Endometrium (tissue), 2 donors: ENCODE measurements around the gene ANKH.

Experiments used
- FAIRE-seq: peaks from 2 replicates; lab custom pipeline; 2012; peaks lifted over from hg19 to GRCh38; lab: Jason Lieb, UNC
- donor health status: control.
- donor health status: control.

ANKH gene

DNA sequence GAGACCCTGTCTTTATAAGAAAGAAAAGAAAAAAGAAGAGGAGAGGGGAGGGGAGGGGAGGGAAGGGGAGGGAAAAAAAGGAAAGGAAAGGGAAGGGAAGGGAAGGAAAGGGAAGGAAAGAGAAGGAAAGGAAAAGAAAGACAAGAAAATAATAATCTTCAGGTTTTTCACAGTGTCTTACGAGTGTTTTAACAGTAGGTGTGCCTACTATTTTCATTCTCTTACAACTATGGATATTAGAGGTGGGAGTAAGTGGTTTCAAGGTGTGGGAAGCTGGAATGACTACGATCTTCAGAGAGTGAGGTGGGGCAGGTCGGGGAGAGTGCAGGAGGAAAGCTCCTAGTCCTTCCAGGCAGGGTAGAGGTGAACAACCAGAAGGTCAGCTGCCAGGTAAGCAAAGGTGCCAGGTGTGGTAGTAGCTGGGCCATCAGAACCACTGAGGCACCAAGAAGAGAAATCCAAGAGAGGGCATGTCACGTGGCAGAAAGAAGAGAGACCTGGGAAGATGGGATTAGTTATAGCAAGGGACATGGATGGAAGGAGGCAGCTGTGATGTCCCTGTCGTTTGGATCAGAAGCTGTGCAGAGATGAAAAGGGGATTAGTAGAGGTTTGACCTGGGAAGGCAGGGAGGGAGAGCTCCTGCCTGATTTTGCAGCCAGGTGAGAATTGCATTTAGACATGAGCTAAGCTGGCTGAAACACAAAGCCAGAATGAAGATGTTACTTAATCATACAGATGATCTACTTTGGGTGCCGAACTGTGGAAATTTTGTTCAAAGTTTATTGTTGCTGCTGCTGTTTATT, 111.6 kb downstream of the ANKH start:
- no peak for FAIRE-seq

DNA sequence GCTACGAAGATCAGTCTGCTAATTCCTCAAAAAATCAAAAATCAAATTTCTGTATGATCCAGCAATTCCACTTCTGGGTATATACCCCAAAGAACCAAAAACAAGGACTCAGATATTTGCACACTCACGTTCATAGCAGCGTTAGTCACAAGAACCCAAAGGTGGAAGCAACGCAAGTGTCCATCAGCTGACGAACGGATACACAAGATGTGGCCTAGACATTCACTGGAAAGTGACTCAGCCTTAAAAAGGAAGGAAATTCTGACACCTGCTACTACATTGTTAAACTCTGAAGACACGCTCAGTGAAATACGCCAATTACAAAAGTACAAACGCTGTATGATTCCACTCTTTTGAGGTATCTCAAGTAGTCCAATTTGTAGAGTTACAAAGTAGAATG, 113.7 kb downstream of the ANKH start:
- FAIRE-seq = no peak

DNA sequence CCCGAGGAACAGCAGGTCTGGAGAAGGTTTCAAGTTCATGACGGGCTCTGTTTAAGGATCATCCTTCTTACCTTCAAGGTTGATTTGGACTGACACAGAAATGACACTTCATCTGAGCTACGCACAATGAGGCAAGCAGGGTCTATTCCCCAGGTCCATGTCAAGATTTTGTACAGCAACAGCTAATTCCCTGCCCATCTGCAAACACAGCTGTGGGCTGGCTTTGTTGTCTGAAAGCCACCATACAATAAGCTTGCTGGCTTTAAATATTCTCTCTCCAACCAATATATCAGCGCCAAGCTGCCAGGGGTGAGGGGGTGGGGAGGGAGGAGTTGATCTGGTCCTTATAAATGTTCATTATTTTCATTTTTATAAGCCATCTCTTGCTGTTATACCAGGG, 115.1 kb downstream of the ANKH start:
- no peak for FAIRE-seq

DNA sequence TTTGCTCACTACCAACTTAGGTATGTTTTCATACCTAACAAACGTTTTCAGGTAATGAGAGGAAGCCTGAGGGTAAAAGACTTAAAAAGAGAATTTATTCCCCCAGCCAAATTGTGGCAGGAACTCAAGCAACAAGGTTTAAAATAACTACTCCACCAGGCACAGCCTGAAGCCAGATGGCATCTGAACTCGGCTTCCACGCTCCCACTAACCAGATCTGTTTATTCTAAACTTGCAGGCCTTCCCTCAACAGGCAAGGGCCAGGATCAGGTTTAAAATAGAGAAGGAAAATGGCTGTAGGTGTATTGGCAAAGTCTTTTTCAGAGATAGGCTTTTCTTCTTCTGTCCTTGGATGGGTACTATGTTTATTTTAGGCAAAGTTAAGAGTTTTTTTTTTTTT, 117.6 kb downstream of the ANKH start:
- FAIRE-seq = no peak

DNA sequence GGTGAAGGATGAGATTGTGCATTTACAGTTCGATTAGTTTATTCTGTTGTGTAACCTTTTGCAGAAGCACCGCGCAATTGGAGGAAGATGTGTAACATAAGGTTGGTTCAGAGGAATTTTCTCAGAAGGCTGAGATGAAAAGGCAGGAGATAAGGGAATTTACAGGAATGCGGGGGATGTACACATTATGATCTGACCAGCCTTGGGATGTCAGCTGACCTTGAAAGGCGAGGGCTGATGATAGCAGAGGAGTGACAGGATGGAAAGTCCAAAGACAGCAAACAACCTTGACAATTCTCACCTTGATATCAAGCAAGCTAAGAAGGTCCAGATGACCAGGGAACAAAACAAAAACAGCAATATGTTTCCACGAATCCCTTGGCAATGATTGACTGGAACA, 118.3 kb downstream of the ANKH start:
- no peak for FAIRE-seq

DNA sequence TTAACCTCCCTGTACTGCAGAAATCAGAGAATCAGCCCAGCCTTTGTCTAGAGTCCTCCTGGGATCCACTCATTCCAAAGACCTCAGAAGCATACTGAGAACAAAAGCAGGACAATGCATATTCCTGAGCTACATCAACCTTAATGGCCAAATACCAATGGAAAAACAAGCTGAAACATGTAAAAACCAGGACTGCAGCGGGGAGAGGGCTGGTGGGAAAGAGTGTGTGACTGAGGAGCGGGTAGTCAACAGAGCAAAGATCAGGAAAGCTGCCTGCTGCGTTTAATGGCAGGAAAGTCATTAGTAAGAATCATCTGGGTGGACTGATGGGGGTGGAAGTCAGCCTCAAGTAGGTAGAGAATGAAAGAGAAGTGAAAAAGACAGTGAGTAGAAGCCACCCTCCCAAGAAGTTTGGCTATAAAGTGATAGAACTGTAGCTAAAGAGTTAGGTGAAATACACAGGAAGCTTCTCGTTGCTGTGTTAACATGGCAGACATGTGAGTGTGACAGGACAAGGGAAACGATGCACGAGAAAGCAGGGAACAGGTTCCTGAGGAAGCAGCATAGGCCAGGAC, 119.0 kb downstream of the ANKH start:
- no peak for FAIRE-seq

DNA sequence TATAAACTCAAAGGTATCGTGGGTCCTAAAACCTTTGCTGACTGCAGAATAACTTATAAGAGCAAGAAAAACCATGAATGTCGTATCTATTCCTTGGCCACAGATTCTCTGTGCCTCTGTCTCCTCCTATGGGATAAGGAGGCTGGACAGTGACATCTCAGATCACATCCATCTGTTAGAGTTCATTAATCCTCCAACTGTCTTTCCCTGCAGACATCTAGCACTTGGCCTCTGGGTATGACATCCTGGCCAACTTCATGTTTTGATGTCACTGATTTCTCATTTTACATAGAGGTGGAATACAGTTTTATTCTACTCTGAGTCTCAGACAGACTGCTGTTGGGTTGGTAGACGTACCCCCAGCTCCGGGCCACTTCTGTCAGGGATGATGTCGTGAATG, 120.9 kb downstream of the ANKH start:
- no peak for FAIRE-seq

DNA sequence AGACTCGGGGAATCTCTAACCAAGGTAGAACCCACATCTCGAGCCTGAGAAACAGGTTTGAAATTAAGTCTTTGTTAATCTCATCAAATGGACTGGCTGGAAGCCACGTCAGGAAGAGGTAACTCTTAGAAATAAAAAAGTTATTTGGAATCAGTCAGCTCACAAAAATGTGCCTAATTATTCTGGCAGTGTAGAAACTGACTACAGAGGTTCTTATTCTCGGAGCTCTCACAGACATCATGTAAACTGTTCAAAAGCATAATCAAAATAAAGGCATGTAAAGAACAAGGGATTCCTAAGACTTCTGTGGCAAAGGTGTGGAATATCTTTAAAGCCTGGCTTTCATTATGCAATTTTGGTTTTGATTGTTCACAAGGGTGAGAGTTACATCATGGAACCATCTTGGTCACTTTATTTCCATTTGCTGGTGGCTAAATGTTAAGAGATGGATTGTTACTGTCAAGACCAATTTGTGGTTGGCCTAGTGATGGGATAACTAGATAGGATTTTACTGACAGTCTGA, 121.9 kb downstream of the ANKH start:
- FAIRE-seq = no peak

DNA sequence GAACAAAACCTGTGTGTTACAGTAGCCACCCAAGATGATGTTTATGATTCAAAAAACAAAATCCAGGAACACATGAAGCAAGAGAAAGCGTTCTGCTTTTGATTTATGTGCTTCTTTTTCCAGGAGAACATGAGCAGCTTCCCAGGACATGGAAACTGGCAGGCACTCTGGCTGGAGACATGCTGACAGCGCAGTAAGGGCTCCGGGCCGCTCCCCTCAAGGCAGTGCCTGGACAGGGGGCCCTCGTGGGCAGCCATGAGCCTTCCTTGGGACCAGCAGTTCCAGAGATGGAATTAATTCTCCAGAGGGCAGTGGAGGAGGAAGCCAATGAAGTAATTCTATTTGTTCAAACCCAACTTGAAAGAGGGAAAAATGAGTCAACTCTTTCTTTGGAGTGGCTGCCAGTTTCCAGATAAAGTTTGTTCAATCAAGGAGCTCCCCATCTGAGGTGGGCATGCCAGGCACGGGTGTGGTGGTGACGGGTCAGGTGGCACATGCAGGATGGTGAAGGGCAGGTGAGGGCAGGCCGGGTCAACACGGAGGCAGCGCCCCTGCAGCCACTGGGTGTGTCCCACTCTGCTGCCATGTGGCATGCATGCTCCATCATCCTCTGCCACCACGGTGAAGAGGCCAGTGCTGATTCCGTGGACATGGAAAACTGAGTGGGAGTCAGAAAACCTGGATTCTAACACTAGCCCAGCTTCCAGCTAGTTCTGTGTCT, 123.2 kb downstream of the ANKH start:
- no peak for FAIRE-seq

DNA sequence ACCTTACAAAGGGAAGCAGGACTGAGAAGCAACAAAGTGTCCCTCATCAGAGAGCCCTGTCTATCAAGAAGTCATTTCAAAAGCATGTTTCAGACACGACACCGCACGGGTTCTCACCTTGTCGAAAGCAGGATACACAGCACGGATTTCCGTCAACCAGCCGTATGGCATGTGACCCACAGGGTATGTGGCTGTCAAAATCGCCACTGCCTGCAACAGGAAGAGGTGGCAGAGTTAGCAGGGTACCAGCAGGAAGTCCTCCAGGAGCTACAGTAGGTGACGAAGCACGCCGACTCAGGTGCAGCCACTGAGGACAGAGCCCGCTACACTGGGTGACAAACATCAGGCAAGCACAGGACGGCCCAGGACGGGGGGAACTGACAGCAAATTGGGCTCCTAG, 125.8 kb downstream of the ANKH start:
- FAIRE-seq = no peak

DNA sequence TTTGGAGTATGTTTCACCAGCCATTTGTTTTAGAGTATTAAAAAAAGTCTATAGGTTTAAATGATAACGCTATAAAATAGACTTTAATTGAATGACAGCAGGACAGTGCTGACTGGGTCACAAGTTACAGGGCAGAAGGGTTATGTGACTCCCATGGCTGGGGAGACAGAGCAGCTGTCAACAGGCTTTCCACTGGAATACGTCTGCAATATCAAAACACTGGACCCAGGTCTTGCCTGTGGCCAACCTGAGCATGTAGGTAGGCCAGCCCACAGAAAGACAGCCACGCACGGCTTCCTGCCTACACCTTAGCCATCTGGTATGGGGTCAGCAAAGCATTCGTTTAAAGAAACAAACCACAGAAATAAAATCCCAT, 126.4 kb downstream of the ANKH start:
- FAIRE-seq = no peak

DNA sequence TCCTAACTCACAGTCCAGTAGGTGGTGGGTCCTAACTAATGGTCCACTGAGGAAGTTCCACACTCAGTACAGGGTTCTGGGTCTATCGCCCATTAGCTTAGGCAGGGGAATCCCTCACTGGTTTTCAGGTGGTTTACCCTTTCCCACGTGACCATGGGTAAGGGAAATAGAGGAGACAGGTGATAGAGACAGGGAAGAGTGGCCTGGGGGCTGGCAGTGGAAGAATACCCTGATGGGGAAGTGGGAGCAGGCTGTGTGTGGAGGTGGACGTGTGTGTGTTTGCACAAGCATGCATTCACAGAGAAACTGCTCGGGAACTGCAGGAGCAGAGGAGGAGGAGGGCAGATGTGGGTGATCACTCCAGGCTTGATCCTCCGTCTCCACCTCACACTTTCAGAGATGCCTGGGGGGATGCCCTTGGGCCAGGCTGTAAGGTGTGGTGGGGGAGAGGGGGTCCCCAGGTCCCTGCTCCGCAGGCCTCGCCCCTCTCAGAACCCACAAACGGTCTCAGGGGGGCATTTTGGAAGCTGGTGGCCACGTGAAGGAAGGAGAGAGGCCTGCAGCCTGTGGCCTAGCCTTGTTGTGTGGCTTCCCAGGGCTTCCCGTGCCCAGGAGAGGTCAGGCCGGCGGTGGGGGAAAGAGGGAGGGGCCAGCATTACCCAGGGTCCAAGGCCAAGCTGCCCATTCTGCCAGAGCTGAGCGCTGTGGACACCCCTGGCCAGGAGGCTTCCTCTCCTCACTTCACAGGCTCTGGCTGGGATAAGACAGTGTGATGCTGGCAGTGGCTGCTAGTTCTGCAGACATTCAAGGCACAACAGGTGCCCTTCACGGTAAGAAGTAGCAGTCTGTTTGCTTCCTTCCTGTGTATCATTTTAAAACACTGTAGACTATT, 127.0 kb downstream of the ANKH start:
- no peak for FAIRE-seq

DNA sequence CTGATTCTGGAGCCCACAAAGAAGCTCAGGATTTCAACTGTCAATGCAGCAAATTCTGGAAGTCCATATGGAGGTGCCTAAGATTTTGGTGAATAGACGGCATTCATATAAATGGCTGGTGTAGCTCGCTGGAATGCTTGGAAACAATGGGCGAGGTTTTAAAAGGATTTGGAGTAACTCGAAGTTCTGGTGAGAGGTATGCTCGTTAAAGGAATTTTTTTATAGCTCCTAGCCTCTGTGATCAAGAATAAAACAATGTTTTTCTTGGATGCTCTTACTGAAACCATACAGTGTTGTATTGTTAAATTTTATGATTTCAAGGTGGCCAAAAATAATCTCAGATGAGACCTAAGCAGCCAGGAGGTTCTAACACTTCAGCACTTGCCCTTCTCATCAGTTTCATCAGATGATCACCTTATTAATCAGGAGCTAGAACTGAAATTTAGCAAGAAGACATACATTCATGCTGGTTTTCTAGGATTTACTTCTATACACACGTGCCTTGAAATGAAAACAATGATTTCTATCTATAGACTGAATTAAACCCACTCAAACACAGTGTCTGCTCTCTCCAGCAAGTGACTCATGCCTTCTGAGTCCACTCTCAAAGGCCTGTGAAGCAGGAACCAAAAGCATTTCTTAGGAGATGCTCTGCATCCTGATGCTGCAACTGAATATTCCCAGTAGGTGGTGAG, 127.8 kb downstream of the ANKH start:
- no peak for FAIRE-seq

DNA sequence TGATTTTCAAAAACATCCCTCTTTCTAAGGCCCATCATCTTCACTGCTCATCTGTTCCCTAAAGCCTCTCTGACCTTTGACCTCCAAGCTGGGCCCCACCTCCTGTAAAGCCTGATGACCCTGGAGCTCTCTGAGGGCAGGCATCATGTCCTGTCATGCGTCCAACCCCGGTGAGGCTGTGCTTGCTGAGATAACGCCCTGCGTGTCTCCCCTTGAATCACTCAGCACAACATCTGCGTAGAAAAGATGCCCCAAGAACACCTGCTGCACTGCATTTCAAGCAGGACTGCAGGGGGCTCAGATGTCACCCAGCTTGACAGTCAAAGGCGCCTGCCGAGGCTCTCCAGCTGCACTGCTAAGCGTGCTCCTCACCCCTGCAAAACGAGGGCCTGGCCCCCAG, 129.1 kb downstream of the ANKH start:
- FAIRE-seq = no peak

DNA sequence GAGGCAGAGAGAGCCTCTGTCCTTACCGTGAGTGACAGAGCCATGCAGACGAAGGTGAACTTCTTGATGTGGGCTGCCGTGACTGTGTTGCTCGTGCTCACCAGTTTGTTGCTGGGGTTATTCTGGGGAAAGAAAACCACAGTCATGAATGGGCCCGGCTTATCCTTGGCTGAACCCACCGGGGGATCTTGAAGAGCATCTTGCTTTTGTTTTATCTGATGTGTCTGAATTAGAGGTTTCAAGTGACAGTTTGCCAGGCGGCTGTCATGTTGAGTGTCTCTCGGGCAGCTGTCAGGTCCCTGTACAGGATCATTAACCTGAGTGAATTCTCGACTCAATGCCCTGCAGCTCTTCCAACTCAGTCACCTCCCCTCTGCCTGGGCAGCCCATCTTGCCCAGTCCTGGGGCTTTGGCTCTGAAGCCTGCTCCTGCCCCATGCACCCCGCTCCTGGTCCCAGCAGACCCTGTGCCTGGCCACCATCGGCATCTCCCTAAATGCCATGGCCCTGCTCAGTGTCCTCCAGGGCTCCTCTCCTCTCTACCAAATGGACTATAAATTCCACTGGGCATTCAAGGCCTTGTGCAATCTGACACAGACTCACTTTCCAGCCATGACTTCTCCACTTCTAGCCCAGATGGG, 129.7 kb downstream of the ANKH start:
- FAIRE-seq = no peak

DNA sequence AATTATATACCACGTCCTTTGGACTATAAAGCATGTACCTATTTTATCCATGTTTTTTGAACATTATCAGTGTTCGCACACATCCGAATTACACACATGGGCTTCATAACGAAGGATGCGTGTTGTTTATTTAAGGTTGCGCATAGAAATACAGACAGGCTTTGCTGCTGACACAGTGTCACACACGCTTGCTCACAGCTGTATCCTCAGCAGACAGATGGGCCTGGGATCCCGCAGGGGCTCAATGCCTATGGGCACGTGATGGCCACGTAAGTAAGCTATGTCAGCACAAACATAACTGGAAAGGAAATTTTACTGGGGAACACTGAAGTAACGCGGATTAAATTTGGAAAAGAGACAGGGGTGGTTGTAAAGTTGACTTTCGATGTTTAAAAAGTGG, 130.4 kb downstream of the ANKH start:
- FAIRE-seq = no peak

DNA sequence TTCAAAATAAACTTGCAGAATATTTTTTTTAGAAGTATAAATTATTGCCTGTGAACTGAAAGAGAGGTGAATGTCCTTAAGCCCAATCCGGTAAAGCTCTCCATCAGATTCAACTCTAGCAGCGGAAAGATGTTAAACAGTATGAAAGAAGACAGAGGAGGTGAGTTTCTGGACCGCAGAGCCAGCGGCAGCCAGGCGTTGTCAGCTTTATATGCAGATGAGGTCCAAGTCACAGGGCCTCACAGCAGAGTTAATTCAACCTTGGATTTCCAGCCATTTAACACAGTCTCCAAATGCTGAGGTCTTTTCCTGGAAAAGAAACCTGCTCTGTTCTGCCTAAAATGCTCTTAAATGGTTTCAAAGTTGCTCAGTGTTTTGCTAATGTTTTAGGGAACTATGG, 131.6 kb downstream of the ANKH start:
- no peak for FAIRE-seq

DNA sequence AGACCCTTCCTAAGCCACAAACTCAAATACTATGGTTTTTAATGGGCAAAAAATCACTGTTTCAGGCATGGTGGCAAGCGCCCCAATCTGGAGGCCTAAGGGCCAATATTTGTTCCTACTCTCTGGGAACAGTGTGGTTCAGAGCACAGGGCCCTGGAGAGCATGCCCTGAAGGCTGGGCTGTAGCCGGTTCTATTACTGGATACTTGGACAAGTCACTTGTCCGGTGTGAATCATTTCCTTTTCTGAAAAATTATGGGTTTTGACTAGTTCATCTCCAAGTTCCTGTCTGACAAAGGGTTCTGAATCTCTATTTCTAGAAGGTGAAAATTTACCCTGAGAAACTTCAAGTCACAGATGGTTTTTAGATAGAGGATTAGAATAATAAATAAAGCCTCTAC, 132.0 kb downstream of the ANKH start:
- FAIRE-seq = no peak

DNA sequence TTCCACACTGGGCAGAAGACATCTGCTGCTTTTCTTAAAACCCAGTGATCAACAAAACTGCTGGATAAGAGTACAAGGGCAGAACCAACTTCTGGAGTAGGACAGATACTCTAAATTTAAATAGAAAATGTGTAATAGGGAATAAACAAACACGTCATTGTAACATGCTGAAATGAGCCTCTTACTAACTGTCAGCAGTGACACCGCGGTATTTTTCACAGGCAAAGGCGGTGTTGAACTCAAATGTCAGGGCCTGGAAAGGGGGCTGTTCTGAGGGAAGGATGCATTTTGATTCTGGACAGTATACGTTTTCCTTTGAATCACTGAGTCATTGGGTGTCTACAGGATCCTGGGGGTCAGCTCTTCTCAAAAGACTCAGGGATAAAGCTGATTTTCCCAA, 133.5 kb downstream of the ANKH start:
- no peak for FAIRE-seq

DNA sequence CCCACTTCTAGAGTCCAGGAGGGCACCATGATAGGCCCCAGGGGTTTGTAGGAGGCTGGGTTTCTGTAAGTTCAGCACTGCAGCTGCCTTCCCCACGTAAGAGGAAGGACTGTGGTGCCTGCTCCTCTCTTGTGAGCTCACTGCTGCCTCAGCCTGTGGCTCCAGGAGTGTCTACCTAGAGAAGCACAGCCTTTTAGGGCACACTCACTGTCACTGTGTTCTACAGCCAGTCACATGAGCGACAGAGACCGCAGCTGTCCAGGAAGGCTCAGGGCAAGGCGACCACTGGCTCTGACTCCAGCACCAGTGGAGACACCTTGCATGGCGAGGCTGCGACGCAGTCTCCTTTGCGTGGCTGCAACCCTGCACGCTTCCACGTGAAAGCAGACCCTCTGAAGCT, 134.3 kb downstream of the ANKH start:
- no peak for FAIRE-seq

DNA sequence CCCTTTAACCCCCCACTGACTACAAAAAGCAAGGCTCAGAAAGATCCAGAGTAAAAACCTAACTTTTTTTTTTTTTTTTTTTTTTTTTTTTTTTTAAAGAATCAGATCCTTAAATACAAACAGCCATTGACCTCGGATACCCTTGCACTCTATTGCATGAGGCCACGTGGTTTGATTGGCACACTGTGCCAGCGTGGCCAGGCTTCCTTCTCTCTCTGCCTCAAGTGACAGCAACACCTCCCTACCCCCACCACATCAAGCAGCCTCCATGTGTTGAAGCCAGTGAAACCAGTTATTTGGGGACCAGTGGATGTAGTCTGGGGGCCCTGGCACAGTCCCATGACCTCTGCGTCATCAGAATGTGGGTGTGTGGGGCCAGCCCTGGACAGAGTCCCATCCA, 135.6 kb downstream of the ANKH start:
- FAIRE-seq = no peak
